Right lobe of liver (tissue), 6 donors: ENCODE results near the gene UBASH3B. TPM values are rescaled to one million over a fixed set of nuclear protein-coding genes. Genes with fewer than 3 reads are reported as not detected.
A peak's percentile ranks its signal among the peaks of the same experiment; 100 is the strongest.

Experiments used
- ATAC-seq, 4 donors: fragments of 200-7000 bp; cut with Tn5 transposase; one replicate each; pipeline ENCODE4 v1.9.1; 2020; ENCODE audit warnings: mild to moderate bottlenecking in 4 of 4, moderate library complexity in 4 of 4
- DNase-seq, 3 donors: peaks; one replicate each; pipeline ENCODE4 v3.0.0-alpha.2; 2020
- H3K27ac ChIP-seq, 3 donors: fragments of 200-600 bp; one replicate each; pipeline ENCODE4 v1.8.0; 2022
- H3K27me3 ChIP-seq, 2 donors: fragments of 200-600 bp; one replicate each; pipeline ENCODE4 v1.8.0; 2022
- H3K36me3 ChIP-seq, 4 donors: fragments of 200-600 bp; sonication (generic) in 1 of 4; one replicate each; pipeline versions ENCODE4 v1.5.1 to v1.8.0; 2017 to 2022; ENCODE audit warnings: control low read depth in 1 of 4
- H3K4me1 ChIP-seq, 4 donors: fragments of 200-600 bp; sonication (generic) in 1 of 4; one replicate each; pipeline versions ENCODE4 v1.5.1 to v1.8.0; 2017 to 2022; ENCODE audit warnings: control low read depth in 1 of 4
- H3K4me3 ChIP-seq, 3 donors: fragments of 200-600 bp; one replicate each; pipeline ENCODE4 v1.8.0; 2022
- H3K9me3 ChIP-seq, 4 donors: fragments of 200-600 bp; sonication (generic) in 1 of 4; one replicate each; pipeline versions ENCODE4 v1.5.1 to v1.8.0; 2017 to 2022; ENCODE audit warnings: control low read depth in 1 of 4
- POLR2A ChIP-seq: fragments of 450-650 bp; IDR thresholded peaks from one replicate; pipeline ENCODE4 v1.6.1; 2017; ENCODE audit warnings: antibody characterized with exemption, mild to moderate bottlenecking
- WGBS: methylation state at CpG from one replicate; pipeline ENCODE4 v1.1.6; 2018; ENCODE audit warnings: low coverage, low lambda C conversion rate; ENCODE audit not compliant: insufficient coverage; ENCODE audit errors: missing lambda C conversion rate; 5-methylcytosine and 5-hydroxymethylcytosine counted together
- intact Hi-C, 2 donors: fragments of 100-400 bp; cut with DNase I; formaldehyde crosslinking; loops; one replicate each; pipeline versions ENCODE4 v1.11.2 to v1.14.1; 2022
- total RNA-seq, 6 experiments: library from RNA; depleted of rRNA in 2 of 6; stranded (reverse); fragments of >200 nt in 2 of 6; fragmentation: NEBNext Ultra II Directional in 3 of 6; extraction: Animal tissue kit (Norgen Biotek cat#: 25700) in 3 of 6; gene quantifications; one replicate each; pipeline versions ENCODE4 v1.1.0 to v1.2.4, GENCODE V29; 2016 to 2023
- TF ChIP-seq, protein P1 (sequence below), 4 donors: fragments of 200-600 bp in 3 of 4; fragments of 450-650 bp in 1 of 4; IDR thresholded peaks; one replicate each; pipeline versions ENCODE4 v1.5.1 to v1.8.0; 2016 to 2022; ENCODE audit warnings: antibody characterized with exemption in 4 of 4, mild to moderate bottlenecking in 2 of 4
- donor health status: DM: no; HTN: yes; CAD: no.
- donor health status: DM: no; HTN: no; CAD: no.
- donor health status: DM: no; HTN: no; CAD: no.
- donor health status: DM: no; HTN: yes; CAD: no.
- donor health status: DM: no; HTN: yes; CAD: no.

The UBASH3B gene
- total RNA-seq, 6 experiments from 2014 or later: 1.7 to 10.5 (median 2.4) TPM

GRCh38 chr11:122796128-122796717, 140.7 kb downstream of the UBASH3B start:
- peaks cover 0 to 2% (median 0%) of the 10 kb centered on the region in 4 donors for H3K36me3 ChIP-seq
- DNase-seq (peak in 1 of 3 donors; percentile 26), ATAC-seq (peak; percentile 48 to 67 (median 64))
- no peaks in the 10 kb centered on the region for H3K4me1 ChIP-seq
- no peaks in the 10 kb centered on the region for H3K9me3 ChIP-seq
- no peak overlapping the region for H3K27ac ChIP-seq
- no peak for TF ChIP-seq POLR2A
- TF ChIP-seq, protein P1, sequence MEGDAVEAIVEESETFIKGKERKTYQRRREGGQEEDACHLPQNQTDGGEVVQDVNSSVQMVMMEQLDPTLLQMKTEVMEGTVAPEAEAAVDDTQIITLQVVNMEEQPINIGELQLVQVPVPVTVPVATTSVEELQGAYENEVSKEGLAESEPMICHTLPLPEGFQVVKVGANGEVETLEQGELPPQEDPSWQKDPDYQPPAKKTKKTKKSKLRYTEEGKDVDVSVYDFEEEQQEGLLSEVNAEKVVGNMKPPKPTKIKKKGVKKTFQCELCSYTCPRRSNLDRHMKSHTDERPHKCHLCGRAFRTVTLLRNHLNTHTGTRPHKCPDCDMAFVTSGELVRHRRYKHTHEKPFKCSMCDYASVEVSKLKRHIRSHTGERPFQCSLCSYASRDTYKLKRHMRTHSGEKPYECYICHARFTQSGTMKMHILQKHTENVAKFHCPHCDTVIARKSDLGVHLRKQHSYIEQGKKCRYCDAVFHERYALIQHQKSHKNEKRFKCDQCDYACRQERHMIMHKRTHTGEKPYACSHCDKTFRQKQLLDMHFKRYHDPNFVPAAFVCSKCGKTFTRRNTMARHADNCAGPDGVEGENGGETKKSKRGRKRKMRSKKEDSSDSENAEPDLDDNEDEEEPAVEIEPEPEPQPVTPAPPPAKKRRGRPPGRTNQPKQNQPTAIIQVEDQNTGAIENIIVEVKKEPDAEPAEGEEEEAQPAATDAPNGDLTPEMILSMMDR (IDR thresholded peaks at IDR 0.05): peak; percentile 56 to 62 (median 60)
- no peak overlapping the region for H3K4me3 ChIP-seq
- intact Hi-C loops: no loop called here
- WGBS: 47% methylated on average over 5 of the region's 11 CpGs
- no peaks in the 10 kb centered on the region for H3K27me3 ChIP-seq

- no peaks in the 10 kb centered on the region for H3K9me3 ChIP-seq
- peaks cover 0 to 2% (median 0%) of the 10 kb centered on the region in 4 donors for H3K36me3 ChIP-seq
- ATAC-seq (no peak), DNase-seq (no peak)
- H3K4me3 ChIP-seq: no peak overlapping the region
- TF ChIP-seq POLR2A: no peak
- TF ChIP-seq, protein P1 (IDR thresholded peaks at IDR 0.05): no peak
- intact Hi-C loops: no loop called here
- H3K27me3 ChIP-seq: no peaks in the 10 kb centered on the region
- 71% methylated on average over 1 of the region's 1 CpG for WGBS
- H3K4me1 ChIP-seq: no peaks in the 10 kb centered on the region
- no peak overlapping the region for H3K27ac ChIP-seq
Observed at GRCh38 chr11:122797651-122798050, 142.1 kb downstream of the UBASH3B start.

- Histone ChIP-seq H3K4me3 (no peak overlapping the region), H3K9me3 (no peaks in the 10 kb centered on the region), H3K4me1 (no peaks in the 10 kb centered on the region), H3K27me3 (no peaks in the 10 kb centered on the region), H3K36me3 (peaks cover 0 to 2% (median 0%) of the 10 kb centered on the region in 4 donors), H3K27ac (no peak overlapping the region)
- 46% methylated on average over 4 of the region's 4 CpGs for WGBS
- ATAC-seq (no peak), DNase-seq (no peak)
- TF ChIP-seq, protein P1 (IDR thresholded peaks at IDR 0.05): no peak
- TF ChIP-seq POLR2A: no peak
- intact Hi-C loops: no loop called here
Observed at GRCh38 chr11:122799406-122800105, 144.0 kb downstream of the UBASH3B start.

DNA sequence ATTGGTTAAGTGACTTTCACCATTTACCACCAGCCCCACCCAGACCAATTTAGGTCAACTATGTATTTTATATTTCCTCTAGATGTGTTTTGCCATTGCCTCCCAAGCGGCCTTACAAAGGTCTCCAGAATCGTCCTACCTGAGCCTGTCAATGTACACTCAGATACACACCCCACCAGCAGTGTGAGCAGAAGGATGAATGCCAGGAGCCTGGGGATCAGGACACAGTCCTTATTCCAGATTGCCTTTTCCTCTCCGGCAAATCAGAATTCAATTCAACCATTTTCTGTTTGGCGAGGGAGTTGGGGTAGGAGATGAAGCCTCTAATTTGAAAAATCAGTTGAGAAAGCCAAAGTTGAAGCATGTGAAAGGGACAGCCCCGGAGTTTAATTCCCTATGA, 147.4 kb downstream of the UBASH3B start:
- no peak overlapping the region for H3K4me3 ChIP-seq
- 90% methylated on average over 5 of the region's 5 CpGs for WGBS
- intact Hi-C loops: no loop called here

More for the DNA sequence above, 147.4 kb downstream of the UBASH3B start:
- H3K36me3 ChIP-seq: no peaks in the 10 kb centered on the region
- ATAC-seq (no peak), DNase-seq (no peak)
- H3K4me1 ChIP-seq: no peaks in the 10 kb centered on the region
- H3K27me3 ChIP-seq: no peaks in the 10 kb centered on the region
- H3K27ac ChIP-seq: no peak overlapping the region
- no peaks in the 10 kb centered on the region for H3K9me3 ChIP-seq
- TF ChIP-seq POLR2A: no peak
- TF ChIP-seq, protein P1 (IDR thresholded peaks at IDR 0.05): no peak
